ELF-1 (cell line): ENCODE measurements around the gene EGFR.

ENCODE experiments used
- DNase-seq: peaks from one replicate; pipeline ENCODE4 v3.0.0-alpha.2; 2016; ENCODE audit warnings: low read depth, low spot score

EGFR gene

GRCh38 chr7:55189146-55189766, 170.4 kb downstream of the EGFR start:
- no peak for DNase-seq

- DNase-seq, result no peak
Measured at GRCh38 chr7:55189878-55190436, 171.1 kb downstream of the EGFR start.

GRCh38 chr7:55190511-55191160, 171.8 kb downstream of the EGFR start:
- DNase-seq, result no peak

DNA sequence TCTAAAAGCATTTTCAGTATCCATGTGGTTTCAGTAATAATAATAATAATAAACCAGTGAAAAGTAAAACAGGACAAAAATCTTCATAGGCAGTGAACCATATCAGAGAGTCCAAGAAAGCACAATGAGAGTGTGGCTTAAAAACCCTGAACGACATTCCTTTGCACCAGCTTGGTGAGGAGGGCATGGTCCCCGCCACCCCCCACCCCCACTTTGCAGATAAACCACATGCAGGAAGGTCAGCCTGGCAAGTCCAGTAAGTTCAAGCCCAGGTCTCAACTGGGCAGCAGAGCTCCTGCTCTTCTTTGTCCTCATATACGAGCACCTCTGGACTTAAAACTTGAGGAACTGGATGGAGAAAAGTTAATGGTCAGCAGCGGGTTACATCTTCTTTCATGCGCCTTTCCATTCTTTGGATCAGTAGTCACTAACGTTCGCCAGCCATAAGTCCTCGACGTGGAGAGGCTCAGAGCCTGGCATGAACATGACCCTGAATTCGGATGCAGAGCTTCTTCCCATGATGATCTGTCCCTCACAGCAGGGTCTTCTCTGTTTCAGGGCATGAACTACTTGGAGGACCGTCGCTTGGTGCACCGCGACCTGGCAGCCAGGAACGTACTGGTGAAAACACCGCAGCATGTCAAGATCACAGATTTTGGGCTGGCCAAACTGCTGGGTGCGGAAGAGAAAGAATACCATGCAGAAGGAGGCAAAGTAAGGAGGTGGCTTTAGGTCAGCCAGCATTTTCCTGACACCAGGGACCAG, 172.5 kb downstream of the EGFR start:
- no peak for DNase-seq

DNA sequence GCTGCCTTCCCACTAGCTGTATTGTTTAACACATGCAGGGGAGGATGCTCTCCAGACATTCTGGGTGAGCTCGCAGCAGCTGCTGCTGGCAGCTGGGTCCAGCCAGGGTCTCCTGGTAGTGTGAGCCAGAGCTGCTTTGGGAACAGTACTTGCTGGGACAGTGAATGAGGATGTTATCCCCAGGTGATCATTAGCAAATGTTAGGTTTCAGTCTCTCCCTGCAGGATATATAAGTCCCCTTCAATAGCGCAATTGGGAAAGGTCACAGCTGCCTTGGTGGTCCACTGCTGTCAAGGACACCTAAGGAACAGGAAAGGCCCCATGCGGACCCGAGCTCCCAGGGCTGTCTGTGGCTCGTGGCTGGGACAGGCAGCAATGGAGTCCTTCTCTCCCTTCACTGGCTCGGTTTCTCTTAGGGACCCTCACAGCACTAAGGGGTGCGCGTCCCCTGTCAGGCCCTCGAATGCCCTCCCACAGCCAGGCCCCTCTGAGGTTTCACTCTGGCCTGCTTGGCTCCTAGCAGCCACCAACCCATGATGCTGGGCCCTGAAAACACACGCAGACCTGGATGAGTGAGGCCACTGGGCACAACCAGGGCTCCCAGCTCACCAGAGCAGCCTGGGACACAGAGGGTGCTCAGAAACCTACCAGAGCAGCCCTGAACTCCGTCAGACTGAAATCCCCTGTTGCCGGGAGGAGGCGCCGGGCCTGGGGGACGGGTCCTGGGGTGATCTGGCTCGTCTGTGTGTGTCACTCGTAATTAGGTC, 173.3 kb downstream of the EGFR start:
- no peak for DNase-seq

DNA sequence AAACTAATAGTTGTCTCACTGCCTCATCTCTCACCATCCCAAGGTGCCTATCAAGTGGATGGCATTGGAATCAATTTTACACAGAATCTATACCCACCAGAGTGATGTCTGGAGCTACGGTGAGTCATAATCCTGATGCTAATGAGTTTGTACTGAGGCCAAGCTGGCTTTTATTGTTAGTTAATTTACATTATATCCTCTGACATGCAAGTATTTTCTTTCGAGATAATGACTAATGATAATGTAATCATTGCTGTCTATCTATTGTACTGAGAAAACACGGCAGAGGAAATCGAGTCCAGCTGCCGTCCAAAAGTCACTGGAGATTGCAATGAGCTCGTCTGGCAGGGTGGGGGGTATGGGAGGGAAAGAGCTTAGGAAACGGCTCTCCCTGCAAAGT, 173.9 kb downstream of the EGFR start:
- no peak for DNase-seq

DNA sequence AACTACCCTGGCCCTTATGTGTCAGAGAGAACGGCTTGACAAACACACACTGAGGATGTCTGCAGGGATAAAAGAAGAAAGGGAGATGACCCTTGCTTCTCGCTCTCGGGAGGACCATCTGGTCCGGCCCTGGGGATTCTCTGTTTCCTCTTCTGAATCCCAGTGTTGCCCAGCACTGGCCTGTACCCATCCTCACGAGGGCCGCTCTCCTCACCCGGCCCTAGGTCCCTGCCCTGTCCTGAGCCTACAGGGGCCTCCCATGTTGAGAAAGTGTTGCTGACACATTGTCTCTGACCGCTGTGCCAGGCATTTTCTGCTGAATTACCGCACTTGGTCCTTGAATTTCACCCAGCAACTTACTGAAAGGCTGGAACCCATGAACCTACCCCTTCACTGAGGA, 174.4 kb downstream of the EGFR start:
- no peak for DNase-seq

- no peak for DNase-seq
Measured at GRCh38 chr7:55194522-55194921, 175.7 kb downstream of the EGFR start.

DNA sequence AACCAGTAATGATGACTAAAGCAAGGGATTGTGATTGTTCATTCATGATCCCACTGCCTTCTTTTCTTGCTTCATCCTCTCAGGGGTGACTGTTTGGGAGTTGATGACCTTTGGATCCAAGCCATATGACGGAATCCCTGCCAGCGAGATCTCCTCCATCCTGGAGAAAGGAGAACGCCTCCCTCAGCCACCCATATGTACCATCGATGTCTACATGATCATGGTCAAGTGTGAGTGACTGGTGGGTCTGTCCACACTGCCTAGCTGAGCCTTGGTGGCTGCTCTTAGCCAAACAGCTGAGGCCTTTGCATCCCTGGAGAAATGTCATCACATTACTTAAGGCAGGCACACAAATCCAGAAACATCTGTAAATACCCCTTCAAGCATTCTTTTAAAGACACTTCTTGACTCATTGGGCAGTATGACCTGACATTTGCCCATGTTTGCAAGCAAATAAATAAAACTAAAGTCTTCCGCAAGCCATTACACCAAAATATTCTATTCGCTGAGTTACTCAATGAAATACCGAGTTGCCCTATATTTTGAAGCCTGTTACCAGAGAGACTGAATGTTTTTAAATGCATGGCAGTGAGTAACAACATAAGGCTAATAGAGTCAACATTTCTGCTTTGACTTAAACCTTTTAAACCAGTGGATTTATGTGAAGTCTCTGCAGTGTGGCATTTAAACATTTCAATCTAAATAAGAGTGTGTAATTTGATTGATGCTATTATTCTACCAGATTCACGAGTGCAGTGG, 180.0 kb downstream of the EGFR start:
- no peak for DNase-seq

DNA sequence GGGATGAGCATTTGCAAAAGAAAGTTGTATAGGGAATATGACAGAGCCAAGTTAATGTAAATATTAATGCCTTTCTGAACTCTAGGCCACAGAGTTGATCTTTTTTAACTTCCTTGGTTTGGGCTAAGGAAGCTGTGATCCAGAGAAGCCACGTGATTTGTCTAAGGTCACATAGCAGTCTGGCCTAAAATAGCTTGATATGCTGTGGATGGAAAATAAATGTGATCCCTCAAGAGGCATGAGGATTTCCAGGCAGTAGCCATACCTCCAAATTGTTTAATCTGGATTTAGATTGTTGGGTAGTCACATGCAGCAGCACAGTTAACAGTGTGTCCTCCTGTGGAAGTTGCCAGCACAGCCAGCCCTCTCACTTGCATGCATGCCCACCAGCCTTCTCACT, 180.6 kb downstream of the EGFR start:
- DNase-seq, result no peak

- no peak for DNase-seq
Measured at GRCh38 chr7:55200441-55200840, 181.6 kb downstream of the EGFR start.

GRCh38 chr7:55202150-55202913, 183.5 kb downstream of the EGFR start:
- DNase-seq, result no peak

GRCh38 chr7:55203300-55203699, 184.5 kb downstream of the EGFR start:
- DNase-seq, result no peak

GRCh38 chr7:55205124-55205955, 186.5 kb downstream of the EGFR start:
- no peak for DNase-seq

DNA sequence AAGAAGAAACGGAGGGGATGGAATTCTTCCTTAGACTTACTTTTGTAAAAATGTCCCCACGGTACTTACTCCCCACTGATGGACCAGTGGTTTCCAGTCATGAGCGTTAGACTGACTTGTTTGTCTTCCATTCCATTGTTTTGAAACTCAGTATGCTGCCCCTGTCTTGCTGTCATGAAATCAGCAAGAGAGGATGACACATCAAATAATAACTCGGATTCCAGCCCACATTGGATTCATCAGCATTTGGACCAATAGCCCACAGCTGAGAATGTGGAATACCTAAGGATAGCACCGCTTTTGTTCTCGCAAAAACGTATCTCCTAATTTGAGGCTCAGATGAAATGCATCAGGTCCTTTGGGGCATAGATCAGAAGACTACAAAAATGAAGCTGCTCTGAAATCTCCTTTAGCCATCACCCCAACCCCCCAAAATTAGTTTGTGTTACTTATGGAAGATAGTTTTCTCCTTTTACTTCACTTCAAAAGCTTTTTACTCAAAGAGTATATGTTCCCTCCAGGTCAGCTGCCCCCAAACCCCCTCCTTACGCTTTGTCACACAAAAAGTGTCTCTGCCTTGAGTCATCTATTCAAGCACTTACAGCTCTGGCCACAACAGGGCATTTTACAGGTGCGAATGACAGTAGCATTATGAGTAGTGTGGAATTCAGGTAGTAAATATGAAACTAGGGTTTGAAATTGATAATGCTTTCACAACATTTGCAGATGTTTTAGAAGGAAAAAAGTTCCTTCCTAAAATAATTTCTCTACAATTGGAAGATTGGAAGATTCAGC, 187.6 kb downstream of the EGFR start:
- no peak for DNase-seq

DNA sequence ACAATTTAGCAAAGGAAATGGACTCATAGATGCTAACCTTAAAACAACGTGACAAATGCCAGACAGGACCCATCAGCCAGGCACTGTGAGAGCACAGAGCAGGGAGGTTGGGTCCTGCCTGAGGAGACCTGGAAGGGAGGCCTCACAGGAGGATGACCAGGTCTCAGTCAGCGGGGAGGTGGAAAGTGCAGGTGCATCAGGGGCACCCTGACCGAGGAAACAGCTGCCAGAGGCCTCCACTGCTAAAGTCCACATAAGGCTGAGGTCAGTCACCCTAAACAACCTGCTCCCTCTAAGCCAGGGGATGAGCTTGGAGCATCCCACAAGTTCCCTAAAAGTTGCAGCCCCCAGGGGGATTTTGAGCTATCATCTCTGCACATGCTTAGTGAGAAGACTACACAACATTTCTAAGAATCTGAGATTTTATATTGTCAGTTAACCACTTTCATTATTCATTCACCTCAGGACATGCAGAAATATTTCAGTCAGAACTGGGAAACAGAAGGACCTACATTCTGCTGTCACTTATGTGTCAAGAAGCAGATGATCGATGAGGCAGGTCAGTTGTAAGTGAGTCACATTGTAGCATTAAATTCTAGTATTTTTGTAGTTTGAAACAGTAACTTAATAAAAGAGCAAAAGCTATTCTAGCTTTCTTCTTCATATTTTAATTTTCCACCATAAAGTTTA, 188.8 kb downstream of the EGFR start:
- DNase-seq, result no peak

- no peak for DNase-seq
Measured at GRCh38 chr7:55209366-55209765, 190.5 kb downstream of the EGFR start.

GRCh38 chr7:55210176-55210575, 191.4 kb downstream of the EGFR start:
- DNase-seq, result no peak
